Fibroblast of lung (primary cell): ENCODE data around the gene ADCY9.

Experiments
- CTCF ChIP-seq, 2 donors: IDR thresholded peaks in 1 of 2; conservative IDR thresholded peaks in 1 of 2; 1 replicate in 1 of 2; 2 replicates in 1 of 2; pipeline ENCODE4 v1.5.1; 2011 to 2012; ENCODE audit warnings: low read length in 2 of 2, control low read depth in 1 of 2, inconsistent platforms in 1 of 2, low read depth in 1 of 2, mild to moderate bottlenecking in 1 of 2
- EZH2 ChIP-seq: IDR thresholded peaks from 2 replicates; pipeline ENCODE4 v1.5.1; 2012; ENCODE audit warnings: low read length, control low read depth, mild to moderate bottlenecking; ENCODE audit errors: missing control alignments

- TF ChIP-seq CTCF (conservative IDR thresholded peaks at IDR 0.05 in 1 of 2, IDR thresholded peaks at IDR 0.05 in 1 of 2; ENCODE audit: low read depth in 1 of 2, low read length in 2 of 2) (no peak), EZH2 (no peak)
These were observed 112.7 kb downstream of the ADCY9 start for GRCh38 chr16:4003576-4003975.
